Measurements from ENCODE around the gene FEN1.
A peak's percentile ranks its signal among the peaks of the same experiment; 100 is the strongest.

DNA sequence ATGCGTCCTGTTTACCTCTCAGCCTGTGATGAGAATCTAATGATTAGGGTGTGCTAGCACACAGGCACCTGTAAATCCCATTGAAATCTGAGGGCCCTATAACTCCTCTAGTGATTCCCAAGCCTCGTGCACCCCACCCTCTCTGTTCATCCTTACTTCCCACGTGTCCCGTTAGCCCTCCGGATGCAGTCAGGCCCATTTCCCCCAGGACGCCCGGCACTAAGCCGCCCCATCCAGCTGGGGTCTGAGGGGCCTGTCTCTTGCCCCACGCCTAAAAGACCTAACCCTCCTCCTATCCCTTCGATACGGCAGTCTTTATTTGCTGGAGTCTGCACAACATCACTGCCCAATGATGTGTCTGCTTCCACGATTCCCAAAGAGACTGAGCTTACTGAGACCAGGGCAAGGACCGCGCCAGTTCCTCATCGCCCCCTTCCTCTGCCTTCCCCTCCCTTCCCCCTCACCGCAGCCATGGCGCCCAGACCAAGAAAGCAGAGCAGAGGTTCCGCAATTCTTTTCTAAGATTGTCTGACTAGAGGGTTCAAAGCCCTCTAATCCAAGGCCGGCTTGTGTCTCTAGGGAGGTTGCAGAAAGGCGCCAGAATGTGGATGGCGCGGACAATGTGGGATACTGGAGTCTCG, 34.3 kb downstream of the FEN1 start:
- TF ChIP-seq, protein P1, sequence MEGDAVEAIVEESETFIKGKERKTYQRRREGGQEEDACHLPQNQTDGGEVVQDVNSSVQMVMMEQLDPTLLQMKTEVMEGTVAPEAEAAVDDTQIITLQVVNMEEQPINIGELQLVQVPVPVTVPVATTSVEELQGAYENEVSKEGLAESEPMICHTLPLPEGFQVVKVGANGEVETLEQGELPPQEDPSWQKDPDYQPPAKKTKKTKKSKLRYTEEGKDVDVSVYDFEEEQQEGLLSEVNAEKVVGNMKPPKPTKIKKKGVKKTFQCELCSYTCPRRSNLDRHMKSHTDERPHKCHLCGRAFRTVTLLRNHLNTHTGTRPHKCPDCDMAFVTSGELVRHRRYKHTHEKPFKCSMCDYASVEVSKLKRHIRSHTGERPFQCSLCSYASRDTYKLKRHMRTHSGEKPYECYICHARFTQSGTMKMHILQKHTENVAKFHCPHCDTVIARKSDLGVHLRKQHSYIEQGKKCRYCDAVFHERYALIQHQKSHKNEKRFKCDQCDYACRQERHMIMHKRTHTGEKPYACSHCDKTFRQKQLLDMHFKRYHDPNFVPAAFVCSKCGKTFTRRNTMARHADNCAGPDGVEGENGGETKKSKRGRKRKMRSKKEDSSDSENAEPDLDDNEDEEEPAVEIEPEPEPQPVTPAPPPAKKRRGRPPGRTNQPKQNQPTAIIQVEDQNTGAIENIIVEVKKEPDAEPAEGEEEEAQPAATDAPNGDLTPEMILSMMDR (IDR thresholded peaks at IDR 0.05; ENCODE audit: control extremely low read depth in 1 of 3, insufficient read depth in 1 of 3, low read depth in 1 of 3, low read length in 3 of 3), result no peak
- peak; percentile 44; the same call in 1 of the 2 replicates for TF ChIP-seq TAF1 (IDR thresholded peaks at IDR 0.05; ENCODE audit: low read depth, low read length)
- no peak for TF ChIP-seq KDM5A (IDR thresholded peaks at IDR 0.05; ENCODE audit: low read length)
- no peak for TF ChIP-seq NRF1 (IDR thresholded peaks at IDR 0.05; ENCODE audit: low read depth, low read length)
- no peak; the same call in 1 of the 2 replicates for TF ChIP-seq POLR2AphosphoS5 (IDR thresholded peaks at IDR 0.05; ENCODE audit: low read depth, low read length)
- TF ChIP-seq TCF12 (IDR thresholded peaks at IDR 0.05; ENCODE audit: low read depth, low read length), result no peak
- peak in 1 of 2 experiments; percentile 49; a peak in 2 of 3 replicates for TF ChIP-seq POLR2A (IDR thresholded peaks at IDR 0.05; ENCODE audit: control extremely low read depth in 1 of 2, low read depth in 2 of 2, low read length in 2 of 2)
- TF ChIP-seq, protein P2, sequence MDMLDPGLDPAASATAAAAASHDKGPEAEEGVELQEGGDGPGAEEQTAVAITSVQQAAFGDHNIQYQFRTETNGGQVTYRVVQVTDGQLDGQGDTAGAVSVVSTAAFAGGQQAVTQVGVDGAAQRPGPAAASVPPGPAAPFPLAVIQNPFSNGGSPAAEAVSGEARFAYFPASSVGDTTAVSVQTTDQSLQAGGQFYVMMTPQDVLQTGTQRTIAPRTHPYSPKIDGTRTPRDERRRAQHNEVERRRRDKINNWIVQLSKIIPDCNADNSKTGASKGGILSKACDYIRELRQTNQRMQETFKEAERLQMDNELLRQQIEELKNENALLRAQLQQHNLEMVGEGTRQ (IDR thresholded peaks at IDR 0.05; ENCODE audit: low read length), result no peak
- no peak for TF ChIP-seq SP1 (IDR thresholded peaks at IDR 0.05; ENCODE audit: low read depth, low read length)
- TF ChIP-seq, protein P3, sequence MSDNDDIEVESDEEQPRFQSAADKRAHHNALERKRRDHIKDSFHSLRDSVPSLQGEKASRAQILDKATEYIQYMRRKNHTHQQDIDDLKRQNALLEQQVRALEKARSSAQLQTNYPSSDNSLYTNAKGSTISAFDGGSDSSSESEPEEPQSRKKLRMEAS (IDR thresholded peaks at IDR 0.05), result peak; percentile 65
